DOHH2 (cell line): Measurements from ENCODE around the gene MBNL3.

ENCODE experiments used
- EZH2phosphoT487 ChIP-seq: fragments of 200-600 bp; sonication (generic); IDR thresholded peaks from 2 replicates; pipeline ENCODE4 v1.6.1; 2017; ENCODE audit warnings: borderline replicate concordance, mild to moderate bottlenecking, antibody characterized with exemption, low read length, moderate library complexity, mixed read lengths
- TF ChIP-seq, protein P1 (sequence below): fragments of 200-600 bp; sonication (generic); IDR thresholded peaks from one replicate; pipeline ENCODE4 v1.5.1; 2014; ENCODE audit warnings: antibody characterized with exemption, mild to moderate bottlenecking, low read depth, low read length; ENCODE audit not compliant: poor library complexity, severe bottlenecking

DNA sequence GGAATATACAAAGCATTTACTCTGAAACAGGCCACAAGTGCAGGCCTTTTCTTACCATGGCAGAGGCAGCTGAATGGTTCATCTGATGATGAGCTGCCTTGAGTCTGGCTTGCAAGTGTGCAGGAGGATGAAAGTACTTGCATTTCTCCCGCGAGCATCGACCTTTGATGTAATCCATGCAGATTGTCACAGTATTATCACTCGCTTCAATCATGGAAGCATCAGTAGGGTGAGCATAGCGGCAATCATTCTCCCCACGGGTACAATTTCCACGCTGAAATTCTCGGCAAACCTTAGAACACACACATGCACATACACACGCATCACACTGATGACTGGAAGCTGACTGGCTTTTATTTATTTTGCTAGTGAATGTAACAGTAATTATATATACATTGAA lies 98.0 kb downstream of the MBNL3 start:
- TF ChIP-seq, protein P1, sequence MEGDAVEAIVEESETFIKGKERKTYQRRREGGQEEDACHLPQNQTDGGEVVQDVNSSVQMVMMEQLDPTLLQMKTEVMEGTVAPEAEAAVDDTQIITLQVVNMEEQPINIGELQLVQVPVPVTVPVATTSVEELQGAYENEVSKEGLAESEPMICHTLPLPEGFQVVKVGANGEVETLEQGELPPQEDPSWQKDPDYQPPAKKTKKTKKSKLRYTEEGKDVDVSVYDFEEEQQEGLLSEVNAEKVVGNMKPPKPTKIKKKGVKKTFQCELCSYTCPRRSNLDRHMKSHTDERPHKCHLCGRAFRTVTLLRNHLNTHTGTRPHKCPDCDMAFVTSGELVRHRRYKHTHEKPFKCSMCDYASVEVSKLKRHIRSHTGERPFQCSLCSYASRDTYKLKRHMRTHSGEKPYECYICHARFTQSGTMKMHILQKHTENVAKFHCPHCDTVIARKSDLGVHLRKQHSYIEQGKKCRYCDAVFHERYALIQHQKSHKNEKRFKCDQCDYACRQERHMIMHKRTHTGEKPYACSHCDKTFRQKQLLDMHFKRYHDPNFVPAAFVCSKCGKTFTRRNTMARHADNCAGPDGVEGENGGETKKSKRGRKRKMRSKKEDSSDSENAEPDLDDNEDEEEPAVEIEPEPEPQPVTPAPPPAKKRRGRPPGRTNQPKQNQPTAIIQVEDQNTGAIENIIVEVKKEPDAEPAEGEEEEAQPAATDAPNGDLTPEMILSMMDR = no peak
- TF ChIP-seq EZH2phosphoT487 = no peak
